COLO668 (cell line): Measurements from ENCODE around the gene FGF2.
"Not testable (repeated sequence)": the region's sequence is repeated elsewhere in the genome, so short reads cannot be mapped to it uniquely, and the experiment has no call there.

Experiments
- DNase-seq: peaks from one replicate; lab custom pipeline; 2025; ENCODE audit not compliant: unreplicated experiment; lab: John Stamatoyannopoulos, UW

The FGF2 gene

DNA sequence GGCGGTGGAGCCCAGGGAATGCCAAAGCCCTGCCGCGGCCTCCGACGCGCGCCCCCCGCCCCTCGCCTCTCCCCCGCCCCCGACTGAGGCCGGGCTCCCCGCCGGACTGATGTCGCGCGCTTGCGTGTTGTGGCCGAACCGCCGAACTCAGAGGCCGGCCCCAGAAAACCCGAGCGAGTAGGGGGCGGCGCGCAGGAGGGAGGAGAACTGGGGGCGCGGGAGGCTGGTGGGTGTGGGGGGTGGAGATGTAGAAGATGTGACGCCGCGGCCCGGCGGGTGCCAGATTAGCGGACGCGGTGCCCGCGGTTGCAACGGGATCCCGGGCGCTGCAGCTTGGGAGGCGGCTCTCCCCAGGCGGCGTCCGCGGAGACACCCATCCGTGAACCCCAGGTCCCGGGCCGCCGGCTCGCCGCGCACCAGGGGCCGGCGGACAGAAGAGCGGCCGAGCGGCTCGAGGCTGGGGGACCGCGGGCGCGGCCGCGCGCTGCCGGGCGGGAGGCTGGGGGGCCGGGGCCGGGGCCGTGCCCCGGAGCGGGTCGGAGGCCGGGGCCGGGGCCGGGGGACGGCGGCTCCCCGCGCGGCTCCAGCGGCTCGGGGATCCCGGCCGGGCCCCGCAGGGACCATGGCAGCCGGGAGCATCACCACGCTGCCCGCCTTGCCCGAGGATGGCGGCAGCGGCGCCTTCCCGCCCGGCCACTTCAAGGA lies at the start of gene FGF2:
Gene FGF2 (plus strand): TSS at position 279 of the 705 bp plus-strand sequence. CDS start 344 bp downstream, at position 623.
- peak; percentile 55 for DNase-seq

DNA sequence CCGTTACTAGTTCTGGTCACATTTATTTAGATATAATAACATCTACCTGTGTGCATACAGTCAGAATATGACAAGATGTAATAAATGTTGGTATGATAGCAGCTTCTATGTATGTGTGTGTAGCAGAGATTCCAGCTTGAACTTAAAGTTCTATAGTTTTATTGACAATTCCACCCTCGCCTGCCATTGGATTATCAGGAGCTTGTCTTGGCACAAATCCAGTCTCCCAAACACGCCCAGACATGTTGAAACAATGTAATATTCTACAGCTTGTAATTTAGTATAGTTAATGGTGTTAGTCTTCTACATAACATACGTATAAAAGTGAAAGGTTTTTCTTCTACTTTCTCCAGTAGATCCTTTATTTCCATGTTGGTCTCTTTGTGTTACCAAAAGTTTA lies 49.7 kb upstream of the FGF2 start:
- DNase-seq, result peak; percentile 3

DNA sequence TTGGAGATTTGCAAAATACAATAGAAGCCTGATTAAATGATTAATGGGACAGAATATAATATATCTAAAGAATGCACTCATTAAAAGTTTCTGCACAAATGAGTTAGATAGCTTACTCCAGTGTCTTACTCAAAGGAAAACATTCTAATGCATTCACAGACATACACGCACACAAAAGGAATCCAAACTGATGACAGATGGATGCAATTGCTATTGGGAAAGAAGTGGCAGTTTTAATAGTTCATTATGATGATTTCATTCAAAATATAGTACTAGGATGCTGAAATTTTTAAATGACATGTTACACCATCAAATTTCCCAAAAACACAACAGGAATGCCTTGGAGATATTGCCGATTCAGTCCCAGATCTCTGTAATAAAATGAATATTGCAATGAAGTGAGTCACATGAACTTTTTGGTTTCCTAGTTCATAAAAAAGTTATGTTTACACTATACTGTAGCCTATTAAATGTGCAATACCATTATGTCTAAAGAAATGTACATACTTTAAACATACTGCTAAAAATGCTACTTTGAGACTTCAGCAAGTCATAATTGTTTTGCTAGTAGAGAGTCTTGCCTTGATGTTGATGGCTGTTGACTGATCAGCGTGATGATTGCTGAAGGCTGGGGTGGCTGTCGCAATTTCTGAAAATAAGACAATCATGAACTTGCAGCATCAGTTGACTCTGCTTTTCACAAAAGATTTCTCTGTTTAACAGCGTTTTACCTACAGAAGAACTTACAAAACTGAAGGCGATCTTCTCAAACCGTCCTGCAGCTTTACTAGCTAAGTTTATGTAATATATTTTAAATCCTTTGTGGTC lies 48.6 kb upstream of the FGF2 start:
- DNase-seq, result no peak

- DNase-seq, result no peak
Observed at GRCh38 chr4:122781486-122781885, 45.1 kb upstream of the FGF2 start.

DNA sequence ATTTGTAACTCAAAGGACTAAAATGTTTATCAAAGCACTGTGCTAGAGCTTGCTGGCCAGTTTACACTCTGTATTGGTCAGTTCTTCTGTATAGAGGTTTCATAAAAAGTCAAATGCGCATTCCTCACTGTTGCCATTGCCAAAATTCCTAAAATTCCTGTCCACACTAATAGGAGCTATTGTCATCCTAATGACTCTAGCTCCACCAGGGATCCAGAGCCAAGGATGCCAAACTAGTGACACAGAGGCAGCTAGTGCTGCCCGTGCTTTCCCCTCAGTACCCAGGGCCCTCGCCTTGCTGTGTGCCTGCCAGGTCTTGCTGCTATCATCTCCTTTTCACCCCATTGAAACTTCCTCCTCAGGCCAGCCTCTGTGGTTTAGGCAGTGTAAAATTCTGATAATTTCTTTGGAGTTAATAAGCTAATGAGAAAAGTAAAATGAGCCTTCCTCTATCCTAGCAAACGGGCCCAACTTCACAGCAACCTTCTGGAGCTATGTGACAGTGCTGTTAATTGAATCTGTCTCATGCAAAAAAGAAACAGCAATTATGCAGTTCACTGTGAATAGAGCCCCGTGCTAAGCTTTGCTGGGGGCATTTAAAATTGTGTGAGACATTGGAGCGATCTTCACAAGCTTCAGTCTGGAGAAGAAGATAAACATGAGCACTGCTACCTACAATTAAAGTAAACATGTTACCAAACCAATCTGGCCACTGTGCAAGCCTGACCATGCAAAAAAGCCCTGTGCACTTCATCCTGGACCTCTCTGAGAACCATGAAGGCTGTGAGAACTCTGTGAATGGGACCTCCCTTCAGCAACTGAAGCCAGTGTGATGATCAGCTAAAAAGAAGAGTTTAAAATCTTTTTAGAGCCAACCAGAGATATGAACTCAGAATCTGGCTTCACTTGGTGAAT lies 43.1 kb upstream of the FGF2 start:
- no peak for DNase-seq

DNA sequence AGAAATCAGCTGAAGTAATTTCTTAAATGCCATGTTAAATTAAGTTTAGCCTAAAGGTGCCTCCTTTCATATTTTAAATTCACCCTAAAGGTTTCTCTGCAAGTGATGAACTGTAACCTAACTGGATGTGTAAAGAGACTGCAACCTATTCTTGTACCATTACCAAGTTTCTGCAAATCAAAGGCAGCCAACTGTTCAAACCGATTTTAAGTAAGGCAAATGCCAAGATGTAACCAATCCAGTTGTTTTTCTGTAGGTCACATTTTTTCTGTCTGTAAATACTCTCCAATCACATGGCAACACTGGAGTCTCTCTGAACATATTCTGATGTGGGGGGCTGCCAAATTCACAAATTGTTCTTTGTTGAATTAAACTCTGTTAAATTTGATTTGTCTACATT lies 42.4 kb upstream of the FGF2 start:
- DNase-seq, result no peak

DNA sequence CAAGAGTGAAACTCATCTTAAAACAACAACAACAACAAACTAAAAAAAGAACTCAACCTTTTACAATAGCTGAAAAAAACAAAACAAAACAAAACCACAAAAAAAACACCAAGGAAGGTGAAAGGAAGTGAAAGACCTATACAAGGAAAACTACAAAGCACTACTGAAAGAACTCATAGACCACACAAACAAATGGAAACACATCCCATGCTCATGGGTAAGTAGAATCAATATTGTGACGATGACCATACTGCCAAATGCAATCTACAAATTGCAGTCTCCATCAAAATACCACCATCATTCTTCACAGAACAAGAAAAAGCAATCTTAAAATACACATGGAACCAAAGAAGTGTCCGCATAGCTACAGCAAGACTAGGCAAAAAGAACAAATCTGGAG lies 41.5 kb upstream of the FGF2 start:
- no peak for DNase-seq

DNA sequence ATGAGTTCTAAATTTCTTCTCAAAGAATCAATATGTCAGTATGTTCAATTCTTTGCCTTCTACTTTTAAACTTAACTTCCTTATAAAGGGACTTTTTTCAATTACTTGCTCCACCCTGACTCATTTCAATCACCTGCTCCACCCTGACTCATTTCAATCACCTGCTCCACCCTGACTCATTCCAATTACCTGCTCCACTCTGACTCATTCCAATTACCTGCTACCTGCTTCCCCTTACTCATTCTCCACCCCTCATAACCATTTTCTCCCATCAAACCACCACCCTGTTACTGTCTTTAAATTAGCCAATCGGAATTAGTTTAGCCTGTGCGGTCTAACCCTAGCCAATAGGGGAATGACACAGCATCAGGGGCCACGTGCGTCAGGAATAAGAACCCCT lies 40.3 kb upstream of the FGF2 start:
- DNase-seq, result not testable (repeated sequence)

GRCh38 chr4:122786920-122787319 lies 39.7 kb upstream of the FGF2 start:
- DNase-seq, result not testable (repeated sequence)

GRCh38 chr4:122787940-122788339 lies 38.7 kb upstream of the FGF2 start:
- DNase-seq, result no peak

DNA sequence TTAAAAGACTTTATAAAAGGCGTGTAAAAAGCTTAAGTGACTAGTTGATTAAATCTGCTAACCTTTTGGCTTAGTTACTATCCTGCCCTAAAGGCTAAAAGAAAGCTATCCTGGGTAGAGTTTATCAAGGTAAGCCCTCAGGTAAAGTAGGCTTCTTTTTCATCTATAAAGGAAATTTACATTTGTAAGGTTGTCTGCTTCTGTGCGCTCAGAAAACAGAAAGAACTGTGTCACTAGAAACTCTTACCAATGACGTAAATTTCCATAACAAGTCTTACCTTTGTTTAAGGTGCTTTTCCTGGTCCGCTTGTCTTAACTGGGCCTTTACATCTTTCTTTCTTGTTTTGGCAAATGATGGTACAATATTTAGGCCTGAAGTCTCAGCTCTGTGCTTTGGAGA lies 37.7 kb upstream of the FGF2 start:
- no peak for DNase-seq

GRCh38 chr4:122793811-122794210 lies 32.8 kb upstream of the FGF2 start:
- DNase-seq, result no peak

DNA sequence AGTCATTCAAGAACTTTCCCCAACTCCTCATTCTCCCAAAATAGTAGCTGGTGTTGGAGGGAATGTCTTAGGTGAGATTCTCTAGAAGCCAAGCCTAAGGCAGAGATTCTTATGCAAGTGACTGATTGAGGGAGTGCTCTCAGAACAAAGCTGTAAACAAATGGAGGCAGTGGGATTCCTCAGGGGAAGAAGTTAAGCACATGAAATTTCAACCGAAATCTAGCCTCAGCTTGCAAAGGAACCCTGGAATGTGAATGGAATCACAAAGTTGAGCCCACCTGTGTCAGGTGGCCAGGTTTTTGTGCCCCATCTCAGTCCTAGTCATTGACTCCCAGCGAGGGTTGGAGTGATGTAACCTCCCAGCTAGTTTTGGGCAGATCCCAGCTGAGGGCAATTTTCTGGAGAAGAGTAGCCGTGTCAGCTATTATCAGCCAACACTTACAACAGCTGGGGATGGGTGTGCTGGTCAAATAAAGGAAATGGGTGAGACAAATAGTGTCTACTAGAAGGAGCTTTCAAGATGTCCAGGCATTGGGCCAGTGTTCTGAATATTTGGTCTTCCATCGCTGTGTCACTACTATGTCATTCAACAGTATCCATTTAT lies 29.7 kb upstream of the FGF2 start:
- no peak for DNase-seq

- no peak for DNase-seq
Observed at GRCh38 chr4:122797405-122798094, 29.1 kb upstream of the FGF2 start.

DNA sequence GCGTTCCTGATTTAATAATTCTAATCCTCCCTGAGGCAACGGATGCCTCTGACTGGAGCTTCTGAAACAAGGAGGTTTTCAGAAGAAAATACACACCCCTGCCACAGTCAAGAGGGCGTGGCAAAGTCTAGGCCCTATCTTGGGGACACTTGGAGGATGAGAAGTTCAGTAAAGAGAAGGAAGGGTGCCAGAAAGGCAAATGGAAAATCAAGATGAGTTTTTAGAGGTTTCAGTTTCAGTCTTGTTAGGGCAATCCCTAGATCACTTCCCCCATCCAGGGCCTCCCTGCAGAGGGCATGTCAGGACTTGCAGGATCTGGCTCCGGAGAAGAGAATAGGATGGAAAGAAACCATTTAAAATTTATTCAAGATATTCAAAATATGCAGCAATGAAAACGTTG lies 28.5 kb upstream of the FGF2 start:
- DNase-seq, result peak; percentile 18

- no peak for DNase-seq
Observed at GRCh38 chr4:122798917-122799316, 27.7 kb upstream of the FGF2 start.

DNA sequence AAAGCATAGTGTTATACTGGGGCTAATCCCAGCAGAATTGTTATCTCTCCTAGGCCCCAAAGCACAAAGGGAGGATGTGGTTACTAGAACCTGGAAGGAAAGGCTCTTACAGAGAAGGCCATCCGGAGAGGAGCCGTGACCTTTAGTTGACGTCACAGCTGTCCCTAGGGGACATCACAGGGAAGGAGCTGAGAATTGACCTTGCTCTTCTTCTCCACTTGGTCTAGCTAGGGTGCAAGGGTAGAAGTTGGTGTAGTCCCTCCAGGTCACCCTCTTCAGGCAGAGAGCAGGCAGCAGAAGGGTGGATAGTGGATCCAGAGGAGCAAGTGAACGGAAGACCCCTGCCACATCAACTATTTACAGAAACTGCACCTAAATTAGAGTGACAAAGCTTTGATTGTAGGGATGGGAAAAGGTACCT lies 22.8 kb upstream of the FGF2 start:
- DNase-seq, result no peak

DNA sequence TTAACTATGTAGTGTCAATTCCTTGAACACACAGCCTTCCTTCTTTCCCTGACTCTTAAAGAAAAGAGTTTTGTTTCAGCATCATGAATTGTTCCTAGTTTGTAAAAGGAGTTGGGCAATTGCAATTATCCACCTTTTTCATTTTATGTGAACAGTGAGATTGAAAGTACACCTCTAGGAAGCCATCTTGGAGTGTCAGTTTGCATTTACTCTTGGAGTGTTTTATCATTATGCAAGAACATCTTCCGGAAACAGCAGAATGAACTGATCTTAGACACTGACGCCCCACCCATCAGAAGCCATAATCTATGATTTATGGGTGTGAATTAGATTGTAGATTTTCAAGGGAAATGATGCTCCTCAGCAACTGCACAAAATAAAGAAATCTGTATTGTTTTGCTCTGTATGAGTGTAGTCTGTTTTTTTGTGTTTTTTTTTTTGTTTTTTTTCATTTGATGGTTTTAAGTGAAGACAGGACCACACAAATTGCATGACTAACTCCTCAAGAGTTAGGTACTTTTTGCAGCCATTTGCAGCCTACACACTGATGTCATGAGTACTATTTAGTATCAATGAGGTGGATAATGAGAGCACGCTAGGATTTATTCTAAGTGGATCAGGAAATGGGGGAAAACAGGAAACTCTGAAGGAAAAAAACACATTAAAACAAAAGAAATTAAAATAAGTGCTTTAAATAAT lies 19.5 kb upstream of the FGF2 start:
- DNase-seq, result no peak

- DNase-seq, result no peak
Observed at GRCh38 chr4:122810669-122811068, 16.0 kb upstream of the FGF2 start.

DNA sequence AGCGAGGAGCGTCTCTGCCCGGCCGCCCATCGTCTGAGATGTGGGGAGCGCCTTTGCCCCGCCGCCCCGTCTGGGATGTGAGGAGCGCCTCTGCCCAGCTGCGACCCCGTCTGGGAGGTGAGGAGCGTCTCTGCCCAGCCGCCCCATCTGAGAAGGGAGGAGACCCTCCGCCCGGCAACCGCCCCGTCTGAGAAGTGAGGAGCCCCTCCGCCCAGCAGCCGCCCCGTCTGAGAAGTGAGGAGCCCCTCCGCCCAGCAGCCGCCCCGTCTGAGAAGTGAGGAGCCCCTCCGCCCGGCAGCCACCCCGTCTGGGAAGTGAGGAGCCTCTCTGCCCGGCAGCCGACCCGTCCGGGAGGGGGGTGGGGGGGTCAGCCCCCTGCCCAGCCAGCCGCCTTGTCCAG lies 14.8 kb upstream of the FGF2 start:
- not testable (repeated sequence) for DNase-seq
